Activated T-cell treated with anti-CD3 and anti-CD28 coated beads for 1 hour (primary cell): ENCODE results near the gene UCP2.
A peak's percentile ranks its signal among the peaks of the same experiment; 100 is the strongest.

Experiments
- DNase-seq: peaks from one replicate; pipeline ENCODE4 v3.0.0-alpha.2; 2020; ENCODE audit warnings: low read depth

Gene UCP2

GRCh38 chr11:73982595-73982989 lies at the start of gene UCP2:
UCP2 (minus strand) TSS chr11:73982843; CDS start chr11:73978378, 4,465 bp downstream.
- DNase-seq: peak; percentile 76

- DNase-seq: no peak
Observed at GRCh38 chr11:74030723-74031676, 48.4 kb upstream of the UCP2 start.

- DNase-seq: no peak
Observed at GRCh38 chr11:74025467-74026166, 43.0 kb upstream of the UCP2 start.

GRCh38 chr11:74024261-74025029 lies 41.8 kb upstream of the UCP2 start:
- no peak for DNase-seq

- DNase-seq: no peak
Observed at GRCh38 chr11:74023276-74023675, 40.6 kb upstream of the UCP2 start.

DNA sequence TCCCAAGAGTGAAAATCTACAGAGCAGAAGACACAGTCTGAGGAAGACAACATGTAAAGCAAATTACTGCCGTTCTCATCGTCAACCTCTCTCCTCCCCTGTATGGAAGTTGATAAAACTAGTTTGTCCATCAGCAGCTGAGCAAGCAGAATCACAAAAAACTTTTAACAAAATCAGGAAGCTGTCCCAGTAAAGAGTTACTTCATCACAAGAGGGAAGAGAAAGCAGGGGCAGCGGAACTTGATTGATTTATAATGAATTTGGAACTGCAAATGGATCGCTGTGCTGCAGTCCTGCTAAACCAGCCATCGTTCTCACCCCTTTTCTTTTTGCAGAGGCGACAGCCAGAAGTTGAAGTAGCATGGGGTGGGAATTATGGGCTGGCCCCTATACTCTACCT lies 39.9 kb upstream of the UCP2 start:
- DNase-seq: no peak

GRCh38 chr11:74021998-74022397 lies 39.4 kb upstream of the UCP2 start:
- DNase-seq: no peak

DNA sequence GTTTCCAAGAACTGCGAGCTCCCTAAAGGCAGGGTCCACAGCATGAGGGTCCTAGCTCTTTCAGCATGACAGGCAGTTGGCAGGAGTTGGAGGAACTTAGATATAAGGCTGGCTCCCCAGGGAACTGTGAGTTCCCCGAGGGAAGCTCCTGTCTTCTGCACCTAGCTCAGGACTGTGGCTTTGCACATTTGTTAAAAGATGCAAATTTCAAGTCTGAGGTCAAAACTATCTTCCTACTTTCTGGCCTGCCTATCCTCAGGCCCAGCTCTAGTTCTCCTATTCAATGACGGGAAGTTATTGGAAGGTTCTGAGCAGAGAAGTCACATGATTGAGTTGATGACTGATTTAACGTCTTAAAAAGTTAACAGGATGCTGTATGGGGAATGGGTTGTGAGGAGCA lies 37.9 kb upstream of the UCP2 start:
- no peak for DNase-seq

- DNase-seq: no peak
Observed at GRCh38 chr11:74019860-74020259, 37.2 kb upstream of the UCP2 start.

DNA sequence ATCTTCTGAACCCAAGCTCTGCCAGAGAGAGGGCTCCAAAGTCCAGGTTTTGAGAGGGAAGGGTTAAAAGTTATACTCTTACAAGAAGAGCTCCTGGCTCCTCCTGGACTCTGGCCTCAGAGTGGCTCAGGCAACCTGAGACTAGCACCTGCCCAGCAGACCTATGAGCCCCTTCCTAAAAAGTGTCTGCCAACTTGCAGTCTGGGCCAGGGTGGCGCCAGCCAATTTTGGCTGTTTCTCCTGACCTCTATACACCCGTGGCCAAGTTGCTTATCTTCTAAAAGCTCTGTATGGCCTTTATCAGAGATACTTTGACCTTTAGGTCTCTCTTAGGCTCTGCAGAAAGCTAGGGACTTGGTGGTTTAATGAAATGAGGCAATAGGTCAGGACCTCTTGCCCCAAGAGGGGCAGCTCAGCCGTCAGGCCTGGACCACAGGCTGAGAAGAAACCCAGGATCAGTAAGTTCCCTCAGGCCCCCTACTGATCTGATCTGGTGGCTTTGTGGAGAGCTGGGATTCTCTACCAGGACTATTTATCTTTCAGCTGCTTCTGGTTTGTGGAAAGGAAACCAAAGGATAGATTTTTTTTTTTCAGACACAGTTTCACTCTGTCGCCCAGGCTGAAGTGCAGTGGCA lies 36.6 kb upstream of the UCP2 start:
- no peak for DNase-seq

GRCh38 chr11:74018331-74019005 lies 35.8 kb upstream of the UCP2 start:
- DNase-seq: no peak

- DNase-seq: no peak
Observed at GRCh38 chr11:74017631-74018030, 35.0 kb upstream of the UCP2 start.

- no peak for DNase-seq
Observed at GRCh38 chr11:74015919-74016684, 33.5 kb upstream of the UCP2 start.

DNA sequence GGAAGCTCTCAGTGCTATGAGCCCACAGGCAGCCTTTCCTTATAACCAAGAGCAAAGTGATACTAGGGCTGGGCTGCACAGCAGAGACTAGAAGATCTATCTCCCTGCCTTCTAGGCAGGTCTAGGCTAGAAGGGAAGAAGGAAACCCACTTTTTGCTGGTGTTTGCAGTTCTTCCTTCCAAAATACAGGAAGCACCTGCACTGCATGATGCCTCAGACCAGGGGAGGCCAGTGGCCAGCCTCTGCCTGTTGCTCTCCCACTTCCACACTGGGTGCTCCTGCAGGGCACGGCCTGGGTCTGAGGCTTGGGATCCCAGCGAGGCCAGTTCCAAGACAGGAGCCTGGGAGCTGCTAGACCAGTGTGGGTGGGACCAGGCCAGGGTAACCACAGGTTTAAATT lies 32.2 kb upstream of the UCP2 start:
- no peak for DNase-seq

DNA sequence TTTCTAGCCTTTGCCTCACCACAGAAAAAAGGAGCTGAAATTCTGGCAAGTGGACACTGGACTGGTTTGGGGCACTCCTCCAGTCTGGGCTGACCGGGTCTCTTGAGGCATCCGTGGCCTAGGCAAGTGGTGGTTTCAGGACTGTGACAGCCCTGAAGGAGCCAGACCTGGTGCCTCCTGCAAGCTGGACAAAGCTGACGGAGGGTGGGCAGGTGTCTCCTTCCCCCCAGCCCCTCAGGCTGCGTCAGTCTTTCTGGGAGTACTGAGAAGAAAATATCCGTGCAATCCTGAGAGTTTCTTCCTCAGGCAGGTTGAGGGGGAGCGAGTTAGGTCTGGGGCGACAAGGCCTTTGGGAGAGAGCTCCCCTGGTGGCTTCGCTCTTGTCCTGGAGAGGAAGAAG lies 30.5 kb upstream of the UCP2 start:
- DNase-seq: no peak

GRCh38 chr11:74012074-74012809 lies 29.6 kb upstream of the UCP2 start:
- no peak for DNase-seq

DNA sequence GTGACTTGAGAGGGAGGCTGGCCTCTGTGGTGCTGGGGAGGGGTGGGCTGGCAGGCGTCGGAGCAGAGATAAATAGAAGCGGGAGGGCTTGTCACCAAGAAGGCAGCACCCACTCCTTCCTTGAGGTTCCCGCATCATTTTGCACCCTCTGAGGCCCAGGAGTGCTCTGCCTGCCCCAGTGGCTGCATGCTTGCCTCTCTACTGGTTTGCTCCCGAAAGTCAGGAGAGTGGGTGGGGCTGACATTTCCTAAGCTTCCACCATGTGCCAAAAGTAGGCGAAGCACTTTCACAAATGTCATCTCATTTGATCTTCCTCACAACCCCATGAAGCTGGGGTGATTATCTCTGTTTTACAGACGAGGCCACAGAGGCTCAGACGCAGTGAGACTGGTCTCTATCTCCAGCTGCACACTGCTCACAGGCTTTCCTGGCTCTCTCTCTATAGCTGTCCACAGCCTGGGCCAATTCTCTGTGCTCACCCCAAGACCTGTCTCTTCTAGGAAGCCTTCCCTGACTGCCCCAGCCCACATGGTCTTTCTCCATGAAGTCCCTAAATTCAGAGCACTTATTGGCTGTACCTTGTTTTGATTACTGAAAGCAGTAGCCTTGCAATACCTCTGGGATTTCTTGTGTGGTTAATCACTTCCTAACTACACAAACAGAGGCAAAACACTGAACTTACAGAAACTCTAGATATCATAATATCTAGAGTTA lies 28.9 kb upstream of the UCP2 start:
- no peak for DNase-seq

GRCh38 chr11:74010306-74011300 lies 28.0 kb upstream of the UCP2 start:
- DNase-seq: no peak
